ENCODE data around the gene TMEM129.

GRCh38 chr4:1683261-1683735 is 37.8 kb downstream of the TMEM129 start:
- TF ChIP-seq CTCF (IDR thresholded peaks at IDR 0.05) = no peak
- no peak for TF ChIP-seq POLR2AphosphoS5 (IDR thresholded peaks at IDR 0.05)
